Transverse colon (tissue), 3 donors: ENCODE measurements around the gene MASP1.

Source experiments
- POLR2A ChIP-seq: fragments of 450-650 bp; IDR thresholded peaks from one replicate; pipeline ENCODE4 v1.6.1; 2016; ENCODE audit warnings: antibody characterized with exemption, mild to moderate bottlenecking, moderate library complexity
- TF ChIP-seq, protein P1 (sequence below), 5 experiments: fragments of 200-600 bp in 3 of 5; fragments of 450-650 bp in 2 of 5; sonication (generic) in 3 of 5; IDR thresholded peaks; 1 replicate in 2 of 5; 2 replicates in 3 of 5; pipeline ENCODE4 v1.5.1; 2016 to 2017; ENCODE audit warnings: antibody characterized with exemption in 5 of 5, inconsistent platforms in 3 of 5, mild to moderate bottlenecking in 2 of 5, moderate library complexity in 1 of 5

GRCh38 chr3:187210545-187211327, 80.8 kb downstream of the MASP1 start:
- TF ChIP-seq, protein P1, sequence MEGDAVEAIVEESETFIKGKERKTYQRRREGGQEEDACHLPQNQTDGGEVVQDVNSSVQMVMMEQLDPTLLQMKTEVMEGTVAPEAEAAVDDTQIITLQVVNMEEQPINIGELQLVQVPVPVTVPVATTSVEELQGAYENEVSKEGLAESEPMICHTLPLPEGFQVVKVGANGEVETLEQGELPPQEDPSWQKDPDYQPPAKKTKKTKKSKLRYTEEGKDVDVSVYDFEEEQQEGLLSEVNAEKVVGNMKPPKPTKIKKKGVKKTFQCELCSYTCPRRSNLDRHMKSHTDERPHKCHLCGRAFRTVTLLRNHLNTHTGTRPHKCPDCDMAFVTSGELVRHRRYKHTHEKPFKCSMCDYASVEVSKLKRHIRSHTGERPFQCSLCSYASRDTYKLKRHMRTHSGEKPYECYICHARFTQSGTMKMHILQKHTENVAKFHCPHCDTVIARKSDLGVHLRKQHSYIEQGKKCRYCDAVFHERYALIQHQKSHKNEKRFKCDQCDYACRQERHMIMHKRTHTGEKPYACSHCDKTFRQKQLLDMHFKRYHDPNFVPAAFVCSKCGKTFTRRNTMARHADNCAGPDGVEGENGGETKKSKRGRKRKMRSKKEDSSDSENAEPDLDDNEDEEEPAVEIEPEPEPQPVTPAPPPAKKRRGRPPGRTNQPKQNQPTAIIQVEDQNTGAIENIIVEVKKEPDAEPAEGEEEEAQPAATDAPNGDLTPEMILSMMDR (IDR thresholded peaks at IDR 0.05), result no peak
- TF ChIP-seq POLR2A, result no peak
